ENCODE measurements around the gene AREG. TPM values are rescaled to one million over a fixed set of nuclear protein-coding genes. Genes with fewer than 3 reads are reported as not detected.
A peak's percentile ranks its signal among the peaks of the same experiment; 100 is the strongest.

Gene AREG
- total RNA-seq, 1 donor, result 0.54 TPM

DNA sequence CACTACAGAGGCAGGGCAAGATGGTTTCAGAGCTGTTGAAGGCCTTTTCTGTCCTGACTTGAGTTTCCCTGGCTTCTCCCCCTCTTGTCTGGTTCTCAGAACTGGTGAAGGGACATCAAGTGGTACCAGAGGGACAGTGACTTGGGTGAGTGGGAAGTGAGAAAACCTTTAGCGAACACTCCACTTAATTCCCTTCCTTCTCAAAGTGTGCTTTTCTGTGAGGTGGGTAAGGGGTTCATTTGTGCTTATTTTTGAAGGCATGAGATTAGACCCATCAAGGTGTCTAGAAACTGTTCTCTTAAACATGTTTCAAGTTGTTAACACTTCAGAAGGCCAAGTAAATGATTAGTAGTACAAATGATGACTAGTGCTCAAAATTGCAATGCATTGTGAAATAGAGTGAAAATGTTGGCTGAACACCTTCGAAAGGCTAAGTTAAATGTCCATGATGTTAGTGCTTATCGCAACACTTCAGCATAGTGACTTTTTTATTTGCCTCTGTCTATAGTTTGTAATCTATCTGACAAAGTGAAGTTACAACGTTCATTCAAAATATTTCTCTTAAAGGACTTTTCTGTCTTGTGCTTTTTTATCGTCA is 2.8 kb downstream of the AREG start:
- H3K4me3 ChIP-seq (ENCODE audit: low read depth, low read length), result no peak overlapping the region
- DNase-seq (ENCODE audit: low read depth), result no peak
- TF ChIP-seq, protein P1, sequence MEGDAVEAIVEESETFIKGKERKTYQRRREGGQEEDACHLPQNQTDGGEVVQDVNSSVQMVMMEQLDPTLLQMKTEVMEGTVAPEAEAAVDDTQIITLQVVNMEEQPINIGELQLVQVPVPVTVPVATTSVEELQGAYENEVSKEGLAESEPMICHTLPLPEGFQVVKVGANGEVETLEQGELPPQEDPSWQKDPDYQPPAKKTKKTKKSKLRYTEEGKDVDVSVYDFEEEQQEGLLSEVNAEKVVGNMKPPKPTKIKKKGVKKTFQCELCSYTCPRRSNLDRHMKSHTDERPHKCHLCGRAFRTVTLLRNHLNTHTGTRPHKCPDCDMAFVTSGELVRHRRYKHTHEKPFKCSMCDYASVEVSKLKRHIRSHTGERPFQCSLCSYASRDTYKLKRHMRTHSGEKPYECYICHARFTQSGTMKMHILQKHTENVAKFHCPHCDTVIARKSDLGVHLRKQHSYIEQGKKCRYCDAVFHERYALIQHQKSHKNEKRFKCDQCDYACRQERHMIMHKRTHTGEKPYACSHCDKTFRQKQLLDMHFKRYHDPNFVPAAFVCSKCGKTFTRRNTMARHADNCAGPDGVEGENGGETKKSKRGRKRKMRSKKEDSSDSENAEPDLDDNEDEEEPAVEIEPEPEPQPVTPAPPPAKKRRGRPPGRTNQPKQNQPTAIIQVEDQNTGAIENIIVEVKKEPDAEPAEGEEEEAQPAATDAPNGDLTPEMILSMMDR (IDR thresholded peaks at IDR 0.05; ENCODE audit: insufficient read depth, low read length), result no peak

DNA sequence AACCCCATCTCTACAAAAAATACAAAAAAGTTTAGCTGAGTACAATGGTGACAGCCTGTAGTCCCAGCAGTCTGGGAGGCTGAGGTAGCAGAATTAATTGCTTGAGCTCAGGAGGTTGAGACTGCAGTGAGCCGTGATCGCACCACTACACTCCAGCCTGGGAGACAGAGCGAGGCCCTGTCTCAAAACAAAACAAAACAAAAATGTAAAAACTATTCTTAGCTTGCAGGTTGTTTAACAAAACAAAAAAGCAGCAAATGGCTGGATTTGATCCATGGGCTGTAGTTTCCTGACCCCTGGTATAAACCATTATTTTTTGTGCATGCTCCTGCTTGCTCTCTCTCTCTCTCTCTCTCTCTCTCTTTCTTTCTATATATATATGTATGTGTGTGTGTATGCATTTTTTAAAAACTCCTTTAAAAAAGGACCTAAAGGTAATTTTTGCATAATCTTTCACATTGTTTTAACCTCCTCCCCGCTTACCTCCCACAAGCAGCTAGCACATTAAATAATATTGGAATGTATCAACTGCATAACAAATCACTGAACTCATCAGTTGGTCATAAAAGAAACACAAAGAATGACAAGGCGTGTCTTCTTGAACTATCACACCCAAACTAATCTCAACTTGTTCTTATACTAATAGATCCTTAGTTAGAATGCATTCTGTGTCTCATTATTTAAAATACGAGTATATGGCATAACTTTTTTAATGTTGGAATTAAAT is 4.8 kb downstream of the AREG start:
- H3K4me3 ChIP-seq (ENCODE audit: low read depth, low read length), result no peak overlapping the region
- DNase-seq (ENCODE audit: low read depth), result no peak

DNA sequence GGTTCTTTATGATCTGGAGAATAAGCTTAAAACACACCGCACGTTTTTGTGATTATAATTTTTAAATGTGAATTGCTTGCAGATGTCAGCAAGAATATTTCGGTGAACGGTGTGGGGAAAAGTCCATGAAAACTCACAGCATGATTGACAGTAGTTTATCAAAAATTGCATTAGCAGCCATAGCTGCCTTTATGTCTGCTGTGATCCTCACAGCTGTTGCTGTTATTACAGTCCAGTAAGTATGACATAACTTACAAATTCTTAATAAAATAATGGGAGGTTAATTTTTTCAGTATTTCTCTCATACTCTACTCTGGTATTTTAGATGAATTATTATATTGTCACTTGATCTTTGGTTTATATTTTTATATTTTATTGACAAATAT is 5.4 kb downstream of the AREG start:
- DNase-seq (ENCODE audit: low read depth), result no peak
- TF ChIP-seq, protein P1 (IDR thresholded peaks at IDR 0.05; ENCODE audit: insufficient read depth, low read length), result no peak
- H3K4me3 ChIP-seq (ENCODE audit: low read depth, low read length), result no peak overlapping the region

More for the DNA sequence above, 4.8 kb downstream of the AREG start:
- TF ChIP-seq, protein P1 (IDR thresholded peaks at IDR 0.05; ENCODE audit: insufficient read depth, low read length), result no peak

DNA sequence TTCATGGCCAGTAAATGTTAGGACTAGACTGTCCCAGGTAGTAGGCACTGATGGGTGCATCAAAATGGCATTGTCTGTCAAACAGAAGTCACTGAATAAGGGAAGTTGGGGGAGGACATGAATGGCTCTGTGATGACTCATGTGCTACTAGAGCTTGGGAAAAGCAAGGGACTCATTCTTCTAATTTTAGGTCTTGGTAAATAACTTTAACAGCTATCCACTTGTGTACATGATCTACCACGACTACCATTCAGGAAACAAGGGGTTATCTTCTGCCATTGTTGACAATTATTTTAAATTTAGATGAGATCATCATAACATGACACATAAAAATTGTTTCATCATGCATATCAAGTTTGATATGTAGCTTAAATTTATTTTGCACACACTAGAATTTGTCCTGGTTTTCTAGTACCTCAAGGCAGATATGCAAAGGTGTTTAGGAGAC is 6.3 kb downstream of the AREG start:
- TF ChIP-seq, protein P1 (IDR thresholded peaks at IDR 0.05; ENCODE audit: insufficient read depth, low read length), result no peak
- DNase-seq (ENCODE audit: low read depth), result peak; percentile 35
- no peak overlapping the region for H3K4me3 ChIP-seq (ENCODE audit: low read depth, low read length)

DNA sequence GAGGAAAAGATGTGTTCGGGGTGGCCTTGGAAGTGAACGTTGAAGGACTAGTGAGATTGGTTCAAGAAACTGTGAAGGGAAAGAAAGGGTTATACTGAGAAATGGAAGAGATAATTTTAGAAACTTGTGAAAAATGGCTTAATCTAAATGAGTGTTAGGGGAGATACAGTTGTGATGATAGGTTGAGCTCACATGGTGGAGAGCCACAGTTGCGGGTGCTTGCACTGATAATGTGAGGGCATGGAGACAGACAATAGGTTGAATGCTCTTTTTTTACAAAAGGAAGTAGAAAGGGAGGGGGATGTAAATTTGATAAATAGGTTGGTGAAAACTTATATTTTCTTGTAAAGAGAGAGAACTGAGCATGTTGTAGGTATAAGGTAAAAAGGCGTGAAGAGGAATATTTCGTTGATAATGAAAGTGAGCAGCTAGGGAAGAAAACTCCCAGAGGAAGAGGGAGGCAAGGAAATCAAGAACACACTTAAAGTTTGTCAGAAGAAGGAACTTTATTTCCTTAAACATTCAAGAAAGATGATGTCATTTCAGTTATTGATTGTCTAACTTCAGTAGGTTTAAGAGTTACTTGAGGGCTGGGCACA is 8.2 kb downstream of the AREG start:
- no peak overlapping the region for H3K4me3 ChIP-seq (ENCODE audit: low read depth, low read length)
- TF ChIP-seq, protein P1 (IDR thresholded peaks at IDR 0.05; ENCODE audit: insufficient read depth, low read length), result no peak
- DNase-seq (ENCODE audit: low read depth), result no peak

DNA sequence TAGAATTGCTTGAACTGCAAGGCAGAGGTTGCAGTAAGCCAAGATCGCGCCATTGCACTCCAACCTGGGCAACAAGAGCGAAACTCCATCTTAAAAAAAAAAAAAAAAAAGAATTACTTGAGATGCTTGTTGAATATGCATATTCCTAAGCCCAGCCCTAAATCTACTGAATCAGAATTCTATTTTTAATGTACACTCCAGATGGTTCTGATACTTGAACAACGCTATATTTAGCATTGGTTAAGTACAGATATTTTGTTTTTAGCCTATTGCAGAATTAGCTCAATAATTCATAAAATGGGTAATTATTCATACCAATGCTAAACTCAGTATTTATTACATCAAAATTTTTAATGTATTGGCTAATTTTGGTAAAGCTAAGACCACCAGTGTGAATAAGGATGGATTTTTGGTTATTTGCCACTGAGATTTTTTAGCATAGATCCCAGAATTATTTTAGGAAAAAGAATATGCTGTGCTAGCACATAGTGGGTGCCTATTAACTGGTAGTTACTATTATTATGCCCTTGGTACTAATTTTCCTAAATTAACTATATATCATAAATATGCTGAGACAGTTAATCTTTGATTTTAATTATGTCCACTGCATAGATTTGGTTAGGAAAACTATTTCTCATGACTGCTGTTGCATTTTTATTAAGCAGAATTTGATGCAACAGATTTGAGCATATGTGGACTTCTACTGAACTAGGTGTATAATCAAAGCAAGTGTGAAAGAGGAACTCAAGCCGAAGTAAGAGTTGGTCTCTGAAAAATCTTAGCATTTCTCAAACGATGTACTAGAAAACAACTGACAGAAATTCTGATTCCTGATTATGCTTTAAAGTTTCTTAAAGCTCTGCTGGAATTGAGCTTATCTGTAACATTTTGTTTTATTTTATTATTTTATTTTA is 9.2 kb downstream of the AREG start:
- no peak overlapping the region for H3K4me3 ChIP-seq (ENCODE audit: low read depth, low read length)
- TF ChIP-seq, protein P1 (IDR thresholded peaks at IDR 0.05; ENCODE audit: insufficient read depth, low read length), result no peak
- no peak for DNase-seq (ENCODE audit: low read depth)
